Epithelial cell of esophagus (primary cell): Measurements from ENCODE around the gene CDON.
"Not testable (repeated sequence)": the region's sequence is repeated elsewhere in the genome, so short reads cannot be mapped to it uniquely, and the experiment has no call there.

Source experiments
- DNase-seq: peaks from one replicate; pipeline ENCODE4 v3.0.0; 2010; ENCODE audit warnings: low read depth
- H3K4me3 ChIP-seq: 2 replicates; pipeline ENCODE4 v1.5.1; 2011; ENCODE audit warnings: mild to moderate bottlenecking, low read length, control low read depth
- CTCF ChIP-seq: IDR thresholded peaks from 2 replicates; pipeline ENCODE4 v1.5.1; 2011; ENCODE audit warnings: low read depth, mild to moderate bottlenecking, low read length, control low read depth, inconsistent platforms; ENCODE audit not compliant: insufficient read depth; ENCODE audit errors: missing control alignments

Gene CDON

GRCh38 chr11:125921042-125921441 lies 141.6 kb downstream of the CDON start:
- DNase-seq = no peak
- TF ChIP-seq CTCF = no peak
- H3K4me3 ChIP-seq = no peak overlapping the region

DNA sequence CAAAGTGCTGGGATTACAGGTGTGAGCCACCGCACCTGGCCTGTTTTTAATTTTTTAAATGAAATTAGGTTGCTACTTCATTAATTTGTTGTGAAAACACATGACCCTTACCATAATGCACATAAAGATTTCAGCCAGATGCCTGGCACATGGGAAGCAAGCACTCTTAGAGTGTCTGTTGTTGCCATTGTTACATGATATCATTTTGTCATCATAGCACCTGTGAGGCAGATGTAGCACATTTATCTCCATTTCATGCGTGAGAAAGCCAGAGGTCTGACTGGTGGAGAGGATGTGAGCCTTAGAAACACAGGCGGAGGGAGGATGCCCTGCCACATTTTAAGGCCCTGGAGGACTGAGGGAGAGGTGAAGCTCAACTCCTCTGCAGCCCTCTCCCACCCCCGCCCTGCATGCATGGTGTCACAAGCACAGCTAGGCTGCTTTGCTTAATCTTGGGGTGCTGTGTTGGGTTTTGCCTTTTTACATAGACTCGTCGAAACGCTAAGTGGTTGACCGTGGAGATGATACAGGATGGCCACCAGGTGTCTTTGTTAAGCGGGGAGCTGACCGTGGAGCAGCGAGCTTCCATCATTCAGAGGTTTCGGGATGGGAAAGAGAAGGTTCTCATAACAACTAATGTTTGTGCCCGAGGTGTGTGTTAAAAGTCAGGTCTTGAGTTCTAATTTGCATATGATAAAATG lies 144.4 kb downstream of the CDON start:
- no peak for TF ChIP-seq CTCF
- DNase-seq = no peak
- no peak overlapping the region for H3K4me3 ChIP-seq

GRCh38 chr11:125916683-125917347 lies 145.9 kb downstream of the CDON start:
- H3K4me3 ChIP-seq = no peak overlapping the region
- no peak for TF ChIP-seq CTCF
- no peak for DNase-seq

GRCh38 chr11:125914601-125915000 lies 148.1 kb downstream of the CDON start:
- peak; percentile 5 for TF ChIP-seq CTCF
- DNase-seq = not testable (repeated sequence)

DNA sequence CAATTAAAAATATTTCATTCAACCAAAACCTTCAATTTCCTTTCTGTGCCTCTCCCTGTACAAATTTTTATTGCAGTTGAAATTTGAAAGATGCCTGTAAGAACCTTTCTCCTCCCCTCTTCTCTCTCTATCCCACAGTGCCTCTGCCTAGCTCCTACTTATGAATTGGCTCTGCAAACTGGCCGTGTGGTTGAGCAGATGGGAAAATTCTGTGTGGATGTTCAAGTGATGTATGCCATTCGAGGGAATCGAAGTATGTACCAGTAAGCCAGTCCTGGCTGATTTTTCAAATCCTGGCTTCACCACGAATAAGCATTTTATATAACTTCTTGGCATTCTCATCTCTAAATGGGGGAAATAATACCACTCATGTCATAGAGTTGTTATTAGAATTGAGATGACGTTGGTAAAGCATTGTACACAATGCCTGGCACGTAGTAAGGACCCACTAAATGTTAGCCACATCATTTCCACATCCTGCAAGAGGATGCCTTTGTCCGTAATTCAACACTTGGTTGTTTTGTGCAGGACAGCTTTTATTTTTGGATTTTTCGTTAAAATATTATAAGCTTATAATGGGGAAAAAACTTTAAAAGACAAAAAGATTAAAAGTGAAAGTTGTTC lies 152.3 kb downstream of the CDON start:
- no peak overlapping the region for H3K4me3 ChIP-seq
- TF ChIP-seq CTCF = no peak
- DNase-seq = no peak

More at GRCh38 chr11:125914601-125915000, 148.1 kb downstream of the CDON start:
- not testable (repeated sequence) for H3K4me3 ChIP-seq
